Tibial artery (tissue), 4 donors: ENCODE measurements around the gene FCAMR.

Source experiments
- DNase-seq, 2 donors: peaks; one replicate each; pipeline ENCODE4 v3.0.0-alpha.2; 2019
- H3K27ac ChIP-seq, 2 donors: fragments of 200-600 bp; sonication (generic) in 1 of 2; 1 replicate in 1 of 2; 2 replicates in 1 of 2; pipeline ENCODE4 v1.5.1; 2018 to 2019; ENCODE audit warnings: mild to moderate bottlenecking in 1 of 2
- H3K27me3 ChIP-seq, 2 donors: fragments of 200-600 bp; sonication (generic) in 1 of 2; one replicate each; pipeline versions ENCODE4 v1.5.1 to v1.6.0; 2016 to 2019
- H3K36me3 ChIP-seq, 3 donors: fragments of 200-600 bp; sonication (generic) in 2 of 3; one replicate each; pipeline ENCODE4 v1.5.1; 2016 to 2019; ENCODE audit warnings: mild to moderate bottlenecking in 2 of 3
- H3K4me1 ChIP-seq, 4 donors: fragments of 200-600 bp; sonication (generic) in 2 of 4; 1 replicate in 3 of 4; 2 replicates in 1 of 4; pipeline ENCODE4 v1.5.1; 2016 to 2019
- H3K4me3 ChIP-seq, 2 donors: fragments of 200-600 bp; sonication (generic) in 1 of 2; 1 replicate in 1 of 2; 2 replicates in 1 of 2; pipeline ENCODE4 v1.5.1; 2018 to 2019; ENCODE audit warnings: mild to moderate bottlenecking in 2 of 2
- H3K9me3 ChIP-seq, 3 donors: fragments of 200-600 bp; sonication (generic) in 1 of 3; one replicate each; pipeline ENCODE4 v1.5.1; 2016 to 2019
- intact Hi-C: fragments of 100-400 bp; cut with DNase I; formaldehyde crosslinking; loops from one replicate; pipeline ENCODE4 v1.15.0; 2023; ENCODE audit warnings: low total_unique reads
- TF ChIP-seq, protein P1 (sequence below), 2 experiments: fragments of 200-600 bp in 1 of 2; fragments of 450-650 bp in 1 of 2; IDR thresholded peaks; one replicate each; pipeline ENCODE4 v1.5.1; 2017 to 2019; ENCODE audit warnings: antibody characterized with exemption in 2 of 2, mild to moderate bottlenecking in 1 of 2, moderate library complexity in 1 of 2

Gene FCAMR

DNA sequence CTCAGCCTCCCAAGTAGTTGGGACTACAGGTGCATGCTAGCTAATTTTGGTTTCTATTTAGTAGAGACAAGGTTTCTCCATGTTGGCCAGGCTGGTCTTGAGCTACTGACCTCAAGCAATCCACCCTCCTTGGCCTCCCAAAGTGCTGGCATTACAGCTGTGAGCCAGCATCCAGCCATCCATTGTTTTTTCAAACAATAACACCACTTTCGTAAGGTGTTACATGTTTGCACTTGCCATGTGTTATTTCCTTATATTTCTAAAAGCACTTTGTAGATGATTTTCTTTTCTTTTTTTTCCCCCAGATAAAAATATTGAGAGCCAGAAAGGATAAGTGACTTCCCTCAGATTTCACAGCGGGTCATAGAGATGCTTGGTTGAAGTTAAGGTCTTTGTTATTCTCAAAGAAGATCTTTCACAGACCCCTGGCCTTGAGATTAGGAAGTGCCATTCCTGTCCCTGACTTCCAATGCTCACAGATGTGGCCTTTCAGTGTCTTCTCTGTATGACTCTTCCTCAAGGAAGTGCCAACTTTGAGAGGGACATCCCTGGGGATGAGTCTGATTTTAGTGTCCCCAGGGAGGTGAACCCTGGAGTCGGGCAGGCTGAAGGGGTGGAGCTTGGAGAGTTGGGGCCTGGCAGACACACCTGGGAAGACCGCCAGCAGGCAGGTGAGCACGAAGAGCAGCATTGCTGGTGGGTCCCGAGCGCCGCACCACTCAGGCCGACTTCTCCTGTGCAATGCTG is 30.2 kb downstream of the FCAMR start:
- no peaks in the 10 kb centered on the region for H3K36me3 ChIP-seq
- TF ChIP-seq, protein P1, sequence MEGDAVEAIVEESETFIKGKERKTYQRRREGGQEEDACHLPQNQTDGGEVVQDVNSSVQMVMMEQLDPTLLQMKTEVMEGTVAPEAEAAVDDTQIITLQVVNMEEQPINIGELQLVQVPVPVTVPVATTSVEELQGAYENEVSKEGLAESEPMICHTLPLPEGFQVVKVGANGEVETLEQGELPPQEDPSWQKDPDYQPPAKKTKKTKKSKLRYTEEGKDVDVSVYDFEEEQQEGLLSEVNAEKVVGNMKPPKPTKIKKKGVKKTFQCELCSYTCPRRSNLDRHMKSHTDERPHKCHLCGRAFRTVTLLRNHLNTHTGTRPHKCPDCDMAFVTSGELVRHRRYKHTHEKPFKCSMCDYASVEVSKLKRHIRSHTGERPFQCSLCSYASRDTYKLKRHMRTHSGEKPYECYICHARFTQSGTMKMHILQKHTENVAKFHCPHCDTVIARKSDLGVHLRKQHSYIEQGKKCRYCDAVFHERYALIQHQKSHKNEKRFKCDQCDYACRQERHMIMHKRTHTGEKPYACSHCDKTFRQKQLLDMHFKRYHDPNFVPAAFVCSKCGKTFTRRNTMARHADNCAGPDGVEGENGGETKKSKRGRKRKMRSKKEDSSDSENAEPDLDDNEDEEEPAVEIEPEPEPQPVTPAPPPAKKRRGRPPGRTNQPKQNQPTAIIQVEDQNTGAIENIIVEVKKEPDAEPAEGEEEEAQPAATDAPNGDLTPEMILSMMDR (IDR thresholded peaks at IDR 0.05) = no peak
- DNase-seq = no peak
- no peak overlapping the region for H3K4me3 ChIP-seq
- no peaks in the 10 kb centered on the region for H3K9me3 ChIP-seq
- peaks cover 0 to 5% of the 10 kb centered on the region in 2 donors for H3K27me3 ChIP-seq
- H3K27ac ChIP-seq = no peak overlapping the region
- no peaks in the 10 kb centered on the region for H3K4me1 ChIP-seq
- intact Hi-C loops = no loop called here

DNA sequence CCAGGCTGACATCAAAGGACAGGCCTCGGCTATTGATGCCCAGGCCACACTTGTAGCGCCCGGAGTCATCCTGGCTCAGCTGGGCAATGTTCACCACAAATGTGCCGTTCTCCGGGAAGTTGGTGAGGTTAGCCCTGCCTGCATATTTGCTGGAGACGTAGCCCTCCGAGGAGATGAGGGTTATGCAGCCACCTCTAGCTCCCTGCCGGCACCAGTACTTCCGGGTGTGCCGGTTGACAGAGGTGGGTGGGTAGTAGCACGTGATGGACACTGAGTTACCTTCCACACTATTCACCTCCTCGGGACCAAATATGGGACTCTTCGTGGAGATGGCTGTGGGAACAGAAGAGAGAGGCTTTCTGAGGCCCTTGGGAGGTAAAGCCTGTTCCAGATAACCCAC is 31.1 kb downstream of the FCAMR start:
- H3K27ac ChIP-seq = no peak overlapping the region
- H3K9me3 ChIP-seq = no peaks in the 10 kb centered on the region
- TF ChIP-seq, protein P1 (IDR thresholded peaks at IDR 0.05) = no peak
- H3K27me3 ChIP-seq = peaks cover 0 to 3% of the 10 kb centered on the region in 2 donors
- H3K36me3 ChIP-seq = no peaks in the 10 kb centered on the region
- intact Hi-C loops = no loop called here
- DNase-seq = no peak
- no peak overlapping the region for H3K4me3 ChIP-seq
- H3K4me1 ChIP-seq = no peaks in the 10 kb centered on the region

DNA sequence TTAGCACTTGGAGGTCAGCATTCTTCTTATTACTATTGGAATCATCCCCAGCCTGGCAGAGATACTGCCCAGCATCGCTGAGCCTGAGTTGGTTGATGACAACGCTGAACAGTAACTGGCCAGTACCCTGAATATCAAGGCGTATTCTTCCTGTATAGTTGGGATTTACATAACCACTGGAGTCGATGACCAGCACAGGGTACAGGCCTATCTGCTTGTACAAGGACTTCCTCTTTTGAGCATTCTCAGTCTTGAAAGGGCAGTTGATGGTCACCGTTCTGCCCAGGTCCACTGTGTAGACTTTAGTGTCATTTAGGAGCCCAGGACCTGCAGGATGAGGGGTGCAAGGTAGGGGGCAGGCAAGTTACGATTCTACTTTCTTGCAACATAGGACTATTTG is 32.8 kb downstream of the FCAMR start:
- H3K4me1 ChIP-seq = no peaks in the 10 kb centered on the region
- no peak overlapping the region for H3K27ac ChIP-seq
- no peaks in the 10 kb centered on the region for H3K27me3 ChIP-seq
- no peaks in the 10 kb centered on the region for H3K9me3 ChIP-seq
- no peak overlapping the region for H3K4me3 ChIP-seq
- no peak for DNase-seq
- H3K36me3 ChIP-seq = no peaks in the 10 kb centered on the region
- TF ChIP-seq, protein P1 (IDR thresholded peaks at IDR 0.05) = no peak
- intact Hi-C loops = no loop called here

DNA sequence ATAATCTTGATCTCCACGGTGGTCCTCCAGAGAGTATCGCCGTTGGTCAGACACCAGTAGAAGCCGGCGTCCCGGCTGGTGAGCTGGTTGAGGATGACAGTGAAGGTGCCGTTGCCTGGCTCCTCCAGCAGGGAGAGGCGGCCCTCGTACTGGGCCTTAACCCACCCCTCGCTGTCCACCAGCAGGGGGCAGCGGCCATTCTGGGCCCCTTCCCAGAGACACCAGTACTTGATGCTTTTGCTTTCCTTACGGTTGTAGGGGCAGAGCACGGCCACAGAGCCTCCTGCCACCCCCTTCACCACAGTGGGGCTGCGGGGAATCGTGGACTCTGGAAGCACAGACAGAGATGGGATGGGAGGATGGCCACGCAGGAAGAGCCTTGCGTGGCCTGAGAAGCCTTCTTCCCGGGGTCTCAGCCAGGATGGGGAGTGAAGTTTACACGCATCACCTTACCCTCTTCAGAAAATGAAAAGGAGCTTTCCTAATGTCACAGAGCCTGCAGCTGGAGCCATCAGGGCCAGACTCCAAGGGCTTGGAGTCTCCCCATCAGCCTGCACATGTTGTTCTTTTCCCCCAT is 34.7 kb downstream of the FCAMR start:
- Histone ChIP-seq H3K9me3 (no peaks in the 10 kb centered on the region), H3K36me3 (no peaks in the 10 kb centered on the region), H3K4me3 (no peak overlapping the region), H3K4me1 (no peaks in the 10 kb centered on the region), H3K27ac (no peak overlapping the region), H3K27me3 (no peaks in the 10 kb centered on the region)
- TF ChIP-seq, protein P1 (IDR thresholded peaks at IDR 0.05) = peak; percentile 12 to 20
- DNase-seq = no peak
- intact Hi-C loops = no loop called here

DNA sequence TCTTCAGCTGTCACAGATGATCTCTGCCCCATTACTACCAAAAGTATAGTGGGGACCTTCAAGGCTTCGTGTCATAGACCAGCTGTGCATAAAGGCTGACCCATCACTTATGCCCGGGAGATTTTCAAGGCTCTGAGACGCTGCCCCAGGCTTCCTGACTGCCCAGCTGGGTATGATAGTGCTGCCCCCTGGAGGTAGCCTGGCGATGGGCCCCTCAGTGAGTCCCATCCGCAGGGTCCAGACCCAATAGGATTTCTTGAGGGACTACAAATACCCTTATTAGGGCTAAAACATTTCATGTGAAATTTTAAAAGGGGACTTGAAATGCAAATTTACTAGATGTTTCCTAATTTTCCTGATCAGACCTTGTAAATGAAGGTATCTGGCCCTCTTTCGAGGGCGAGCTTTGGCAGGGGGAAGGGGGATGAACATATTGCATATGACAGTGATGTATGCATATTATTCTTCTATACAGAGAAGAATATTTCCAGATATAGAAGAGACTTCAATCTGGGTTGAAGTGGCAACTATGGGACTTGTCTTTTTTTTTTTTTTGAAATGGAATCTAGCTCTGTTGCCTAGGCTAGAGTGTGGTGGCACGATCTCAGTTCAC is 36.8 kb downstream of the FCAMR start:
- TF ChIP-seq, protein P1 (IDR thresholded peaks at IDR 0.05) = no peak
- H3K4me3 ChIP-seq = no peak overlapping the region
- H3K4me1 ChIP-seq = no peaks in the 10 kb centered on the region
- H3K27me3 ChIP-seq = no peaks in the 10 kb centered on the region
- intact Hi-C loops = no loop called here
- no peak overlapping the region for H3K27ac ChIP-seq
- H3K9me3 ChIP-seq = no peaks in the 10 kb centered on the region
- DNase-seq = no peak
- H3K36me3 ChIP-seq = no peaks in the 10 kb centered on the region
